WTC11 (cell line): Measurements from ENCODE around the gene CFAP77.

Experiments used
- ATF1 ChIP-seq: sonication (generic); formaldehyde crosslinking; IDR thresholded peaks from 2 replicates; pipeline ENCODE4 v1.8.1; 2023; ENCODE audit warnings: mild to moderate bottlenecking, moderate library complexity, missing genetic modification reagents
- CTCF ChIP-seq: fragments of 200-600 bp; IDR thresholded peaks from 2 replicates; pipeline ENCODE4 v1.8.0; 2022; ENCODE audit warnings: antibody characterized with exemption
- ETV6 ChIP-seq: sonication (generic); formaldehyde crosslinking; IDR thresholded peaks from 2 replicates; pipeline ENCODE4 v1.8.1; 2022; ENCODE audit warnings: mild to moderate bottlenecking, missing genetic modification reagents
- IRF2 ChIP-seq: sonication (generic); formaldehyde crosslinking; IDR thresholded peaks from 2 replicates; pipeline ENCODE4 v1.8.0; 2022; ENCODE audit warnings: low read depth, missing genetic modification reagents, borderline replicate concordance
- KAT7 ChIP-seq: sonication (generic); formaldehyde crosslinking; IDR thresholded peaks from 2 replicates; pipeline ENCODE4 v1.8.1; 2023; ENCODE audit warnings: missing genetic modification reagents, mild to moderate bottlenecking, borderline replicate concordance
- SP1 ChIP-seq: sonication (generic); formaldehyde crosslinking; conservative IDR thresholded peaks from 2 replicates; pipeline ENCODE4 v1.8.1; 2022; ENCODE audit warnings: missing genetic modification reagents
- TEAD4 ChIP-seq: sonication (generic); formaldehyde crosslinking; IDR thresholded peaks from 2 replicates; pipeline ENCODE4 v1.8.0; 2022; ENCODE audit warnings: mild to moderate bottlenecking, missing genetic modification reagents
- ZBTB21 ChIP-seq: sonication (generic); formaldehyde crosslinking; IDR thresholded peaks from 2 replicates; pipeline ENCODE4 v1.8.1; 2023; ENCODE audit warnings: mild to moderate bottlenecking, missing genetic modification reagents, borderline replicate concordance
- ZNF423 ChIP-seq: fragments of 250-450 bp; sonication (Bioruptor Pico); IDR thresholded peaks from 2 replicates; pipeline ENCODE4 v2.1.2; 2022; ENCODE audit warnings: mild to moderate bottlenecking, moderate library complexity
- ZNF425 ChIP-seq: fragments of 250-450 bp; sonication (Bioruptor Pico); conservative IDR thresholded peaks from 2 replicates; pipeline ENCODE4 v1.9.0; 2021; ENCODE audit warnings: mild to moderate bottlenecking
- TF ChIP-seq, protein P1 (sequence below): sonication (generic); formaldehyde crosslinking; IDR thresholded peaks from 2 replicates; pipeline ENCODE4 v1.8.1; 2023; ENCODE audit warnings: mild to moderate bottlenecking, missing genetic modification reagents
- TF ChIP-seq, protein P2 (sequence below): sonication (generic); formaldehyde crosslinking; IDR thresholded peaks from 2 replicates; pipeline ENCODE4 v1.8.0; 2022; ENCODE audit warnings: mild to moderate bottlenecking, missing genetic modification reagents
- TF ChIP-seq, protein P3 (sequence below): sonication (generic); formaldehyde crosslinking; IDR thresholded peaks from 2 replicates; pipeline ENCODE4 v1.8.0; 2022; ENCODE audit warnings: mild to moderate bottlenecking, missing genetic modification reagents
- TF ChIP-seq, protein P4 (sequence below): sonication (generic); formaldehyde crosslinking; IDR thresholded peaks from 2 replicates; pipeline ENCODE4 v1.8.1; 2023; ENCODE audit warnings: mild to moderate bottlenecking, missing genetic modification reagents, moderate library complexity

GRCh38 chr9:132464547-132464946 is 54.5 kb downstream of the CFAP77 start:
- TF ChIP-seq ZBTB21 (CRISPR knock-in tag) (no peak), ZNF425 (CRISPR knock-in tag) (no peak), CTCF (no peak), IRF2 (CRISPR knock-in tag) (no peak), TEAD4 (CRISPR knock-in tag) (no peak), KAT7 (no peak), ZNF423 (CRISPR knock-in tag) (no peak), SP1 (CRISPR knock-in tag) (no peak), ATF1 (CRISPR knock-in tag) (no peak), ETV6 (CRISPR knock-in tag) (no peak)
- TF ChIP-seq, protein P1, sequence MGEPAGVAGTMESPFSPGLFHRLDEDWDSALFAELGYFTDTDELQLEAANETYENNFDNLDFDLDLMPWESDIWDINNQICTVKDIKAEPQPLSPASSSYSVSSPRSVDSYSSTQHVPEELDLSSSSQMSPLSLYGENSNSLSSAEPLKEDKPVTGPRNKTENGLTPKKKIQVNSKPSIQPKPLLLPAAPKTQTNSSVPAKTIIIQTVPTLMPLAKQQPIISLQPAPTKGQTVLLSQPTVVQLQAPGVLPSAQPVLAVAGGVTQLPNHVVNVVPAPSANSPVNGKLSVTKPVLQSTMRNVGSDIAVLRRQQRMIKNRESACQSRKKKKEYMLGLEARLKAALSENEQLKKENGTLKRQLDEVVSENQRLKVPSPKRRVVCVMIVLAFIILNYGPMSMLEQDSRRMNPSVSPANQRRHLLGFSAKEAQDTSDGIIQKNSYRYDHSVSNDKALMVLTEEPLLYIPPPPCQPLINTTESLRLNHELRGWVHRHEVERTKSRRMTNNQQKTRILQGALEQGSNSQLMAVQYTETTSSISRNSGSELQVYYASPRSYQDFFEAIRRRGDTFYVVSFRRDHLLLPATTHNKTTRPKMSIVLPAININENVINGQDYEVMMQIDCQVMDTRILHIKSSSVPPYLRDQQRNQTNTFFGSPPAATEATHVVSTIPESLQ = no peak
- TF ChIP-seq, protein P2, sequence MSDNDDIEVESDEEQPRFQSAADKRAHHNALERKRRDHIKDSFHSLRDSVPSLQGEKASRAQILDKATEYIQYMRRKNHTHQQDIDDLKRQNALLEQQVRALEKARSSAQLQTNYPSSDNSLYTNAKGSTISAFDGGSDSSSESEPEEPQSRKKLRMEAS (CRISPR knock-in tag) = no peak
- TF ChIP-seq, protein P3, sequence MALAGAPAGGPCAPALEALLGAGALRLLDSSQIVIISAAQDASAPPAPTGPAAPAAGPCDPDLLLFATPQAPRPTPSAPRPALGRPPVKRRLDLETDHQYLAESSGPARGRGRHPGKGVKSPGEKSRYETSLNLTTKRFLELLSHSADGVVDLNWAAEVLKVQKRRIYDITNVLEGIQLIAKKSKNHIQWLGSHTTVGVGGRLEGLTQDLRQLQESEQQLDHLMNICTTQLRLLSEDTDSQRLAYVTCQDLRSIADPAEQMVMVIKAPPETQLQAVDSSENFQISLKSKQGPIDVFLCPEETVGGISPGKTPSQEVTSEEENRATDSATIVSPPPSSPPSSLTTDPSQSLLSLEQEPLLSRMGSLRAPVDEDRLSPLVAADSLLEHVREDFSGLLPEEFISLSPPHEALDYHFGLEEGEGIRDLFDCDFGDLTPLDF = no peak
- TF ChIP-seq, protein P4, sequence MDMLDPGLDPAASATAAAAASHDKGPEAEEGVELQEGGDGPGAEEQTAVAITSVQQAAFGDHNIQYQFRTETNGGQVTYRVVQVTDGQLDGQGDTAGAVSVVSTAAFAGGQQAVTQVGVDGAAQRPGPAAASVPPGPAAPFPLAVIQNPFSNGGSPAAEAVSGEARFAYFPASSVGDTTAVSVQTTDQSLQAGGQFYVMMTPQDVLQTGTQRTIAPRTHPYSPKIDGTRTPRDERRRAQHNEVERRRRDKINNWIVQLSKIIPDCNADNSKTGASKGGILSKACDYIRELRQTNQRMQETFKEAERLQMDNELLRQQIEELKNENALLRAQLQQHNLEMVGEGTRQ = no peak
